ENCODE results near the gene RNU6-9.

Gene RNU6-9

DNA sequence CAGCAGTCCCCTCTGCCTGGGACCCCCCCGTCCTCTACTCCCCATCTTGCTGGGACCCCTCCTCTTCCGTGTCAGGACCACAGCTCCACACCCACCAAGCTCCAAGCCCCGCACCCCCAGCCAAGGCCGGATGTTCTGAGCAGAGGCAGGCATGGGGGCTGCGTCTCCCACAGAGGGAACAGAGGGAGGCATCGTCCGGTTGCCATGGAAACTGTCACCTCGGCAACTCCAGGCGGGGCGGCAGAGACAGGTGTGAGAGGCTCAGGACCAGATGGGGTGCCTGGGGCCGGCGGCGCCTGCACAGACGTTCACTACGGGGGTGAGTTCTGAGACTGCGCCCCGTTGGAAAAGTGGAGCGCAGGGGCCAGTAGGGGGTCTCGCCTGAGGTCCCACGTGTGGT lies 5.4 kb downstream of the RNU6-9 start:
- H3K9me2 ChIP-seq (replicated peaks; ENCODE audit: control insufficient read depth, low read length), result no peaks in the 10 kb centered on the region
- peak overlapping the region; percentile 42 for H3K4me2 ChIP-seq (ENCODE audit: low read length)
- H3F3A ChIP-seq (ENCODE audit: control insufficient read depth, insufficient read depth), result peaks cover 6% of the 10 kb centered on the region
- H3K27ac ChIP-seq (ENCODE audit: low read depth, low read length), result 0 out of 2 replicates have a peak overlapping the region, but pooled peaks have one; percentile 20
- H3K4me1 ChIP-seq (ENCODE audit: control insufficient read depth, low read length), result peaks cover 27% of the 10 kb centered on the region
- peaks cover 9% of the 10 kb centered on the region; the same call in 1 of the 2 replicates for H3K36me3 ChIP-seq (ENCODE audit: control insufficient read depth, low read length)
- no peaks in the 10 kb centered on the region for H3K27me3 ChIP-seq (ENCODE audit: control insufficient read depth, low read length)
- TF ChIP-seq EZH2phosphoT487 (IDR thresholded peaks at IDR 0.05; ENCODE audit: borderline replicate concordance, low read length), result no peak
- TF ChIP-seq, protein P1, sequence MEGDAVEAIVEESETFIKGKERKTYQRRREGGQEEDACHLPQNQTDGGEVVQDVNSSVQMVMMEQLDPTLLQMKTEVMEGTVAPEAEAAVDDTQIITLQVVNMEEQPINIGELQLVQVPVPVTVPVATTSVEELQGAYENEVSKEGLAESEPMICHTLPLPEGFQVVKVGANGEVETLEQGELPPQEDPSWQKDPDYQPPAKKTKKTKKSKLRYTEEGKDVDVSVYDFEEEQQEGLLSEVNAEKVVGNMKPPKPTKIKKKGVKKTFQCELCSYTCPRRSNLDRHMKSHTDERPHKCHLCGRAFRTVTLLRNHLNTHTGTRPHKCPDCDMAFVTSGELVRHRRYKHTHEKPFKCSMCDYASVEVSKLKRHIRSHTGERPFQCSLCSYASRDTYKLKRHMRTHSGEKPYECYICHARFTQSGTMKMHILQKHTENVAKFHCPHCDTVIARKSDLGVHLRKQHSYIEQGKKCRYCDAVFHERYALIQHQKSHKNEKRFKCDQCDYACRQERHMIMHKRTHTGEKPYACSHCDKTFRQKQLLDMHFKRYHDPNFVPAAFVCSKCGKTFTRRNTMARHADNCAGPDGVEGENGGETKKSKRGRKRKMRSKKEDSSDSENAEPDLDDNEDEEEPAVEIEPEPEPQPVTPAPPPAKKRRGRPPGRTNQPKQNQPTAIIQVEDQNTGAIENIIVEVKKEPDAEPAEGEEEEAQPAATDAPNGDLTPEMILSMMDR (IDR thresholded peaks at IDR 0.05; ENCODE audit: low read depth, low read length, poor library complexity, severe bottlenecking), result no peak
- H4K20me1 ChIP-seq (ENCODE audit: control insufficient read depth, insufficient read depth, low read depth, low read length), result peaks cover 8% of the 10 kb centered on the region; the same call in 1 of the 2 replicates
- H3K9me3 ChIP-seq (ENCODE audit: control insufficient read depth, insufficient read depth, low read length), result no peaks in the 10 kb centered on the region
- no peak overlapping the region for H3K4me3 ChIP-seq (ENCODE audit: low read length)
- no peaks in the 10 kb centered on the region; the same call in 1 of the 2 replicates for H3K79me2 ChIP-seq (ENCODE audit: control insufficient read depth, low read length)

DNA sequence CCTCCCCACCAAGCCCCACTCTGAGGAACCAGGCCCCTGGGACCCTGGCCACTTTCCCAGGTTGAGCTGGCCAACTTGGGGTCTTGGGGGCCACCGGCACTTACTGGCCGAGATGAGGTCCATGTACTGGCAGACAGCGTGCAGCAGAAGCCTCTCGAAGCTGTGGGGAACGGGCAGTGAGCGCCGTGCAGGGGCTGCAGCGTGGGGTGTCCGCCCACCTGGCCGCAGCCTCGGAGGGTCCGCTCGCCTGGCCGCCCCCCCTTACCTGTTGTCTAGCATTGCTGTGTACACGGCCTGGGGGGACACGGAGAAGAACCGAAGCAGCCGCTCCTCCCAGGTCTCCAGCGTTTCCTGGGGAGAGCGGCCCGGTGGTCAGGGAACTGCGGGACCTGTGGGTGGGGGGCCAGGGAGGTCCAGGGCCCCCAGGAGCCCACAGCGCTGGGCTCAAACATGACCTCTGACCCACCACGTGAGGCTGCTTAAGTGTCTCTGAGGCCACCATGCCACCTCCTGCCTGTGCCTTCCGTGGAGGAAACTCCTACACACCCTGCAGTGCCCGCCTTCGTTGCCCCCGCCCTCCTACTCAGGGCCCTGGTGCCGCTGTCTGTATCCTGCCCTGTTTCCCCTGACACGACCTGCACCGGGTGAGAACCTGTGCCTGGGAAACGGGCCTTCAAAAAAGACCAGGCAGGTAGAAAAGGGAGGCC lies 6.2 kb downstream of the RNU6-9 start:
- no peak overlapping the region for H3K27ac ChIP-seq (ENCODE audit: low read depth, low read length)
- H3K36me3 ChIP-seq (ENCODE audit: control insufficient read depth, low read length), result peaks cover 9% of the 10 kb centered on the region; the same call in 1 of the 2 replicates
- H3K4me2 ChIP-seq (ENCODE audit: low read length), result peak overlapping the region; percentile 42
- no peak overlapping the region for H3K4me3 ChIP-seq (ENCODE audit: low read length)
- peaks cover 5% of the 10 kb centered on the region; the same call in 1 of the 2 replicates for H3K79me2 ChIP-seq (ENCODE audit: control insufficient read depth, low read length)
- H3K9me2 ChIP-seq (replicated peaks; ENCODE audit: control insufficient read depth, low read length), result no peaks in the 10 kb centered on the region
- H3F3A ChIP-seq (ENCODE audit: control insufficient read depth, insufficient read depth), result peaks cover 6% of the 10 kb centered on the region
- no peaks in the 10 kb centered on the region for H3K9me3 ChIP-seq (ENCODE audit: control insufficient read depth, insufficient read depth, low read length)
- peaks cover 8% of the 10 kb centered on the region; the same call in 1 of the 2 replicates for H4K20me1 ChIP-seq (ENCODE audit: control insufficient read depth, insufficient read depth, low read depth, low read length)
- TF ChIP-seq EZH2phosphoT487 (IDR thresholded peaks at IDR 0.05; ENCODE audit: borderline replicate concordance, low read length), result no peak
- peaks cover 25% of the 10 kb centered on the region for H3K4me1 ChIP-seq (ENCODE audit: control insufficient read depth, low read length)
- no peaks in the 10 kb centered on the region for H3K27me3 ChIP-seq (ENCODE audit: control insufficient read depth, low read length)

DNA sequence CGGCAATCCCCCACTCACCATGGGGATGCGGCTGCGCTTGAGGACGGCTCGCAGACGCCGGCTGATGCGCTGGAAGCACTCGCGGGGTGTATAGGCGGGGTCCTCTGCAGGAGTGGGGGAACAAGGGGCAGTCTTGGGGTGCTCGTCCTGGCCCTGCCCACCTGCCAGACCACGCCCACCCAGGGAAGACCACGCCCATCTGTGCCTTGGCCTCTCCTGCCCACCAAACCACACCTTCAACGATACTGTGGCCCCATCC lies 6.7 kb downstream of the RNU6-9 start:
- Histone ChIP-seq H3K27me3 (ENCODE audit: control insufficient read depth, low read length) (no peaks in the 10 kb centered on the region), H3F3A (ENCODE audit: control insufficient read depth, insufficient read depth) (peaks cover 6% of the 10 kb centered on the region), H3K4me1 (ENCODE audit: control insufficient read depth, low read length) (peaks cover 25% of the 10 kb centered on the region), H3K4me3 (ENCODE audit: low read length) (no peak overlapping the region), H3K9me2 (replicated peaks; ENCODE audit: control insufficient read depth, low read length) (no peaks in the 10 kb centered on the region), H3K36me3 (ENCODE audit: control insufficient read depth, low read length) (peaks cover 9% of the 10 kb centered on the region; the same call in 1 of the 2 replicates), H3K79me2 (ENCODE audit: control insufficient read depth, low read length) (peaks cover 8% of the 10 kb centered on the region; the same call in 1 of the 2 replicates), H3K4me2 (ENCODE audit: low read length) (no peak overlapping the region), H3K27ac (ENCODE audit: low read depth, low read length) (no peak overlapping the region), H3K9me3 (ENCODE audit: control insufficient read depth, insufficient read depth, low read length) (no peaks in the 10 kb centered on the region), H4K20me1 (ENCODE audit: control insufficient read depth, insufficient read depth, low read depth, low read length) (peaks cover 8% of the 10 kb centered on the region; the same call in 1 of the 2 replicates)
- no peak for TF ChIP-seq EZH2phosphoT487 (IDR thresholded peaks at IDR 0.05; ENCODE audit: borderline replicate concordance, low read length)
- TF ChIP-seq, protein P1 (IDR thresholded peaks at IDR 0.05; ENCODE audit: low read depth, low read length, poor library complexity, severe bottlenecking), result no peak

All from DOHH2 (cell line).